Measurements from ENCODE around the gene TRABD2B. TPM values are rescaled to one million over a fixed set of nuclear protein-coding genes. Genes with fewer than 3 reads are reported as not detected.

TRABD2B gene
- total RNA-seq, 2 donors from 2014 or later, result 3.1 to 8.1 TPM

DNA sequence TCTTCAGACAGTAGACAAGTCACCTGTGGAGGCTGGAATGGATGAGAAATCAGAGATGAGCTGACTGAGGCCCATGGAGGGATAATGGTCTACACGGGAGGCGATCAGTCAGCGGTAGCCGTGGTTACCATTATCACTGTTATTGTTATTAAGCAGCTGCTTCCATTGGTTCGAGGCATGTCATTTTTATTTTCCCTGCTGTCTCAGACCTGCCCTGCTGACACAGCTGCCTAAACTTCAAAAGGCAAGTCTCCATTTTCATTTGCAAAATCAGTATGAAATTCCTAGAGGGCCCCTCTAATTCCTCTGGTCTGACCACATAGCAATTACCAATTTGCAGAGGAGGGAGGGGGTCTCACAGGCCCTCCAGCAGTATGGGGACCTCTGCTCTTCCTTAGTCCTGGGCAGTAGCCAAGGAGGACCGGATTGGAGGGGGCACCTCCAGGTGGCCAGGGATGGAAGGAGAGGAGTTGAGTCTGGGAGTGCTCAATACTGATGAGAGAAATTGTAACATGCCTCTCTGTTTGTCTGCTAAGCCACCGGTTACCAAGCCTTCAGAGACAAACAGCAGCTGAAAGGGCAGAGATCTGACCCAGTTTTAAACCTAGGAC lies 184.2 kb downstream of the TRABD2B start:
- no peak for DNase-seq (ENCODE audit: low spot score)
- no peaks in the 10 kb centered on the region for H3K27me3 ChIP-seq
- H3K36me3 ChIP-seq, result no peaks in the 10 kb centered on the region
- H3K27ac ChIP-seq, result no peak overlapping the region
- no peak overlapping the region for H3K4me3 ChIP-seq
- TF ChIP-seq, protein P1, sequence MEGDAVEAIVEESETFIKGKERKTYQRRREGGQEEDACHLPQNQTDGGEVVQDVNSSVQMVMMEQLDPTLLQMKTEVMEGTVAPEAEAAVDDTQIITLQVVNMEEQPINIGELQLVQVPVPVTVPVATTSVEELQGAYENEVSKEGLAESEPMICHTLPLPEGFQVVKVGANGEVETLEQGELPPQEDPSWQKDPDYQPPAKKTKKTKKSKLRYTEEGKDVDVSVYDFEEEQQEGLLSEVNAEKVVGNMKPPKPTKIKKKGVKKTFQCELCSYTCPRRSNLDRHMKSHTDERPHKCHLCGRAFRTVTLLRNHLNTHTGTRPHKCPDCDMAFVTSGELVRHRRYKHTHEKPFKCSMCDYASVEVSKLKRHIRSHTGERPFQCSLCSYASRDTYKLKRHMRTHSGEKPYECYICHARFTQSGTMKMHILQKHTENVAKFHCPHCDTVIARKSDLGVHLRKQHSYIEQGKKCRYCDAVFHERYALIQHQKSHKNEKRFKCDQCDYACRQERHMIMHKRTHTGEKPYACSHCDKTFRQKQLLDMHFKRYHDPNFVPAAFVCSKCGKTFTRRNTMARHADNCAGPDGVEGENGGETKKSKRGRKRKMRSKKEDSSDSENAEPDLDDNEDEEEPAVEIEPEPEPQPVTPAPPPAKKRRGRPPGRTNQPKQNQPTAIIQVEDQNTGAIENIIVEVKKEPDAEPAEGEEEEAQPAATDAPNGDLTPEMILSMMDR (IDR thresholded peaks at IDR 0.05), result no peak
- H3K4me1 ChIP-seq, result peaks cover 0 to 25% of the 10 kb centered on the region in 2 donors
- no peaks in the 10 kb centered on the region for H3K9me3 ChIP-seq

DNA sequence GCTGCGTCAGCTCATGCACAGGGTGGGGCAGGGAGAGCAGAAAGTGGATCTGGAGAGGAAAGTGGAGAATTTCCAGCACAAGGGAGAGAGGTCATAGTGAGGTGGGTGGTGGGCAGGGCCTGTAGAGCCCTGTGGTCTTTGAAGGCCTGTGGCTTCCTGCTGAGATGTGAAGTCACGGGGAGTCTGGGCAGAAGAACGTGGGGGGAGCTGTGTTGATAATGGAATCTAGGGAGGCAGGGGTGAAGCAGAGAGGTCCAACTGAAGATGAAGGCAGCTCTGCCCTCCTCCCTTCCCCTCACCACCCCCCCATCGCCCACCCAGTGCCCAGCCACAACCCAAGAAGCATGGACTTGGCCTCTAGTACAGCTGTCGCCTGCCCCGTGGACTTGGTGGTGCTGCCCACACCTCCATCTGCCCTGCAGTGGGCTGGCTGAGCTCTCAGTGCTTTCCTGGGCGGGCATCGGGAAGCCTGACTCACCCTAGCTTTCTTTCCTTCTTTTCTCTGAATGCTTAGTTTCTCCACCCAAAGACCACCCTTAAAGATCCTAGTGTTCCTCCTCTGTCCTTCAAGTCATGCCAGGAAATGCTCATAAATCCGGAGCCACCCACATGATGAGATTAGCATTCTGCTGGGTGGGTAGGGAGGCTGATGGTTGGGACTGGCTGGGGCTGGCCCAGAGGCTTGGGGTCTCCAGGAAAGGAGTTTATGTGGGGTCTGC lies 186.1 kb downstream of the TRABD2B start:
- TF ChIP-seq, protein P1 (IDR thresholded peaks at IDR 0.05), result no peak
- Histone ChIP-seq H3K36me3 (no peaks in the 10 kb centered on the region), H3K27ac (no peak overlapping the region), H3K27me3 (no peaks in the 10 kb centered on the region), H3K4me1 (peaks cover 0 to 19% of the 10 kb centered on the region in 2 donors), H3K9me3 (no peaks in the 10 kb centered on the region), H3K4me3 (no peak overlapping the region)
- DNase-seq (ENCODE audit: low spot score), result no peak

DNA sequence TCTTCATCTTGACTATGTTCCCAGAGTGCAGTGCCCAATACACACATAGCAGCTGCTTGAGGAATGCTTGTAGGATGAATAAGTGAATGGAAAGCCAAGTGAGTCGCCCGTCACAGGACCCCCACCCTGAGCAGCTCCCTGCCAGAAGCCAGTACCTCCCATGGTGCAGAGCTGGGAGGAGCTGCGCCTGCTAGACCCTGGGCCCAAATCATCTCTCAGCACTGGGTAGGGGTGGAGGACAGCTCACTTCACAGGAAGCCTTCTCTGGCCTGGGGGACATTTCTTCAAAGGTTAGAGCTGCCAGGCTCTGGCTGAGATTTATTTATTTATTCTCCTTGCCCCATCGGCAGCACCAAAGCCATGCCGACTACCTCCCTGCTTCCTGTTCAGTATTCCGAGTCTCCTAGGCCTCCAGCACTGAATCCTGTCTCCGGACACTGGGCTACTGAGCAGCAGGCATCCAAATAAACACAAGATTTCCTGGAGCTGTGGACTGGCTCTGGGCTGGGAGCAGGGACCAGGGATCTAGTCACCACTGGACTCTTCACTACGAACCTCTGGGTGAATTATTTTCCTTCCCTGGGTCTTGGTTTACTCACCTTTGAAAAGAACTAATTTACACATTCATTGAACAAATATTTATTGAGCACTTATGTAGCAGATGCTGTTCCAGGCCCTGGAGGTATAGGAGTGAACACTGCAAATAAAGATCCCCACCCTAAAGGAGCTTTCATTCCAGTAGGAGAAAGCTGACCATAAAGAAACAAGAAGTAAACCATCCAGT lies 187.7 kb downstream of the TRABD2B start:
- no peaks in the 10 kb centered on the region for H3K9me3 ChIP-seq
- no peak overlapping the region for H3K4me3 ChIP-seq
- H3K4me1 ChIP-seq, result peaks cover 0 to 21% of the 10 kb centered on the region in 2 donors
- no peaks in the 10 kb centered on the region for H3K27me3 ChIP-seq
- TF ChIP-seq, protein P1 (IDR thresholded peaks at IDR 0.05), result no peak
- no peak overlapping the region for H3K27ac ChIP-seq
- no peaks in the 10 kb centered on the region for H3K36me3 ChIP-seq
- DNase-seq (ENCODE audit: low spot score), result no peak

DNA sequence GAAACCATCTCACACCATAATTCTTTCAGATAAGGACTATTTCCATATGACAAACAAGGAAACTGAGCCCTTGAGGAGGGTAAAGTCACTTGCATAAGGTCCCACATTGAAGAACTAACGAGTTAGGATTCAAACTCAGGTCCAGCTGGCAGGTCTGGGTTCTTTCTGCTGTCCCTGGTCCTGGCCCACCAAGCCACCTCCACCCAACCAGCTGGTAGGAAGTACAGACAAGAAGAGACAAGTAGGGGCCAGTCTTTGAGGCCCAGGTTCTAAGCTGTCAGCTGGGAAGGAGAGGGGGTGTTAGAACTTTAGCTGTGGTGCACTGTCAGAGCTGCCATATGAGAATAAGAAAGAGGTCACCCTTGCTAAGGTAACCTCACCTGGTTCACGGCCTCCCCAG lies 188.6 kb downstream of the TRABD2B start:
- H3K9me3 ChIP-seq, result no peaks in the 10 kb centered on the region
- H3K27ac ChIP-seq, result no peak overlapping the region
- TF ChIP-seq, protein P1 (IDR thresholded peaks at IDR 0.05), result no peak
- H3K4me3 ChIP-seq, result no peak overlapping the region
- H3K4me1 ChIP-seq, result peaks cover 0 to 23% of the 10 kb centered on the region in 2 donors
- no peak for DNase-seq (ENCODE audit: low spot score)
- H3K27me3 ChIP-seq, result no peaks in the 10 kb centered on the region
- H3K36me3 ChIP-seq, result no peaks in the 10 kb centered on the region

DNA sequence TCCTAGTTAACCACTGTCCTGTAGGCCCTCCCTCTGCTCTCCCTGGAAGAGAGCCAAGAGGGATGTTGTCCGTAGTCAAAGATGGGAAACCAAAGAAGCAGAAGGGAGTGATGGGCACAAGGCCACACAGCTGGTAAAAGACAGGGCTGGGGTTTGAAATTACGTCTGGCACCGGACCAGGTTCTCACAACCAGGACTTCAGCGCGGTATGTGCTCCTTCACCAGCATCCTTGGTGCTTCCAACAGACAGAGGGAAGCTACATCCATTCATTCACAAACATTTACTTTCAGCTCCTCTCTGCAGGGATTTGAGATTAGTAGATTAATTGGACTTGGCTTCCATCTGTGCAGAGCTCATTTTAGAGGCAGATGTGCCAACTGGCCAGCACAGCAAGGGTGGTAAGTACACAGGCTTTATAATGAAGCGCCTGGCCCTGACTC lies 191.2 kb downstream of the TRABD2B start:
- peaks cover 0 to 23% of the 10 kb centered on the region in 2 donors for H3K4me1 ChIP-seq
- no peak overlapping the region for H3K4me3 ChIP-seq
- H3K36me3 ChIP-seq, result no peaks in the 10 kb centered on the region
- H3K9me3 ChIP-seq, result no peaks in the 10 kb centered on the region
- H3K27me3 ChIP-seq, result no peaks in the 10 kb centered on the region
- H3K27ac ChIP-seq, result no peak overlapping the region
- DNase-seq (ENCODE audit: low spot score), result no peak
- TF ChIP-seq, protein P1 (IDR thresholded peaks at IDR 0.05), result no peak
